Measurements from ENCODE around the gene NSUN5.
"Not testable (repeated sequence)": the region's sequence is repeated elsewhere in the genome, so short reads cannot be mapped to it uniquely, and the experiment has no call there.

The NSUN5 gene

GRCh38 chr7:73325424-73325823 is 16.8 kb upstream of the NSUN5 start:
- DNase-seq (ENCODE audit: low spot score): not testable (repeated sequence)

GRCh38 chr7:73324081-73324845 is 15.6 kb upstream of the NSUN5 start:
- DNase-seq (ENCODE audit: low spot score): peak; percentile 83

- not testable (repeated sequence) for DNase-seq (ENCODE audit: low spot score)
These were observed 14.9 kb upstream of the NSUN5 start for GRCh38 chr7:73323434-73324080.

- DNase-seq (ENCODE audit: low spot score): not testable (repeated sequence)
These were observed 11.4 kb upstream of the NSUN5 start for GRCh38 chr7:73320009-73320408.

GRCh38 chr7:73319541-73319940 is 10.9 kb upstream of the NSUN5 start:
- DNase-seq (ENCODE audit: low spot score): not testable (repeated sequence)

GRCh38 chr7:73318656-73319204 is 10.1 kb upstream of the NSUN5 start:
- DNase-seq (ENCODE audit: low spot score): not testable (repeated sequence)

GRCh38 chr7:73316521-73316920 is 7.9 kb upstream of the NSUN5 start:
- no peak for DNase-seq (ENCODE audit: low spot score)

GRCh38 chr7:73314271-73314670 is 5.6 kb upstream of the NSUN5 start:
- no peak for DNase-seq (ENCODE audit: low spot score)

- no peak for DNase-seq (ENCODE audit: low spot score)
These were observed 4.9 kb upstream of the NSUN5 start for GRCh38 chr7:73313521-73313906.

- no peak for DNase-seq (ENCODE audit: low spot score)
These were observed 4.3 kb upstream of the NSUN5 start for GRCh38 chr7:73312831-73313520.

- DNase-seq (ENCODE audit: low spot score): not testable (repeated sequence)
These were observed 2.8 kb upstream of the NSUN5 start for GRCh38 chr7:73311421-73311820.

- DNase-seq (ENCODE audit: low spot score): peak; percentile 28
These were observed 457 bp downstream of the NSUN5 start for GRCh38 chr7:73308074-73308664.

GRCh38 chr7:73307436-73307835 is 1.2 kb downstream of the NSUN5 start:
- DNase-seq (ENCODE audit: low spot score): no peak

- DNase-seq (ENCODE audit: low spot score): not testable (repeated sequence)
These were observed 3.8 kb downstream of the NSUN5 start for GRCh38 chr7:73304612-73305387.

- DNase-seq (ENCODE audit: low spot score): no peak
These were observed 4.6 kb downstream of the NSUN5 start for GRCh38 chr7:73304071-73304470.

GRCh38 chr7:73303546-73303945 is 5.1 kb downstream of the NSUN5 start:
- DNase-seq (ENCODE audit: low spot score): no peak

GRCh38 chr7:73302846-73303245 is 5.8 kb downstream of the NSUN5 start:
- DNase-seq (ENCODE audit: low spot score): not testable (repeated sequence)

GRCh38 chr7:73301108-73301507 is 7.5 kb downstream of the NSUN5 start:
- not testable (repeated sequence) for DNase-seq (ENCODE audit: low spot score)

- not testable (repeated sequence) for DNase-seq (ENCODE audit: low spot score)
These were observed 8.8 kb downstream of the NSUN5 start for GRCh38 chr7:73299812-73300211.

- not testable (repeated sequence) for DNase-seq (ENCODE audit: low spot score)
These were observed 10.9 kb downstream of the NSUN5 start for GRCh38 chr7:73297706-73298105.

- not testable (repeated sequence) for DNase-seq (ENCODE audit: low spot score)
These were observed 11.4 kb downstream of the NSUN5 start for GRCh38 chr7:73297235-73297634.

Measured in SW480 (cell line).